ENCODE measurements around the gene UBL4A.

DNA sequence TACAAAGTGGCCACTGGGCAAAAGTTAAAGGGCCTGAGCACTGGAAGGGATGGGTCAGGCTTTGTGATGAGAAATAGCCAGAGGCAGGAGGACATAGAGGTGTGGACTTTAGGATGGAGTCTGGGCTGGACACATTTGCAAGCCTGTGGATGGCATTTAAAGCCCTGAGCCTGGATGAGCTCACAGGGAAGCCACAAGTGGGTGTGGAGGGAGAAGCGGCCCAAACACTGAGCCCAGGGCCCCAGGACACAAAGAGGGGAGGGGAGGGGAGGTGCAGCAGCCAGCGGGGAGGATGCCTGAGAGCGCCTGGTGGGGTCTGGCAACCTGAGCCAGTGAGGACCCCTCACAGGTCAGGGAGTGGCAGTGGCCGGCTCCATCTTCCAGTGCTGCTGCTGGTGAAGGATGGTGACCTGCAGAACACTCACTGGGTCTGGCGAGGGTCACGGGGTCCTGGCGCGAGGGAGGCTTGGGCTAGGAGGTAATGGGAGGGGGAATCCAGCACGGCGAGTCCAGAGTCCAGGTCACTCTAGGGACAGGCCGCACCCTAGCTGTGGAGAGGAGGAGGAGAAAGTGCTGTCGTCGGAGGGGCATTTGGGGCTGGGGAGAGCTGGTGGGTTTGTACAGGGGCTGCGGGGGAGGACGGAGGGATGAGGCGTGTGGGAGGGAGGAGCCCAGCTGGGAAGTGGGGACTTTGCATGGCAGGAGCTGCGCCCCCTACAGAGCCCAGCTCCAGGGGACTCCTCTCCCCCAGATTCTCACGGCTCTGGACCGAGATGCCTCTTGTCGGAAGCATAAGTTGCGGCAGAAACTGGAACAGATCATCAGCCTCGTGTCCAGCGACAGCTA is 14.4 kb downstream of the UBL4A start:
- TF ChIP-seq CTCF (conservative IDR thresholded peaks at IDR 0.05 in 1 of 2, IDR thresholded peaks at IDR 0.05 in 1 of 2; ENCODE audit: extremely low read depth in 1 of 2, insufficient read depth in 1 of 2, low read depth in 1 of 2, low read length in 2 of 2) (no peak), EZH2 (IDR thresholded peaks at IDR 0.05; ENCODE audit: borderline replicate concordance, low read length) (no peak)

Data from mammary epithelial cell (primary cell).